Measurements from ENCODE around the gene MICA.

- TF ChIP-seq POLR2A (IDR thresholded peaks at IDR 0.05; ENCODE audit: low read depth, low read length) (no peak), POLR2AphosphoS5 (IDR thresholded peaks at IDR 0.05; ENCODE audit: low read depth, low read length) (no peak), TAF1 (IDR thresholded peaks at IDR 0.05; ENCODE audit: borderline replicate concordance, low read depth, low read length) (no peak)
Measured at GRCh38 chr6:31396422-31397152, 6.8 kb upstream of the MICA start.
